ENCODE results near the gene CPT1B.

Gene CPT1B

DNA sequence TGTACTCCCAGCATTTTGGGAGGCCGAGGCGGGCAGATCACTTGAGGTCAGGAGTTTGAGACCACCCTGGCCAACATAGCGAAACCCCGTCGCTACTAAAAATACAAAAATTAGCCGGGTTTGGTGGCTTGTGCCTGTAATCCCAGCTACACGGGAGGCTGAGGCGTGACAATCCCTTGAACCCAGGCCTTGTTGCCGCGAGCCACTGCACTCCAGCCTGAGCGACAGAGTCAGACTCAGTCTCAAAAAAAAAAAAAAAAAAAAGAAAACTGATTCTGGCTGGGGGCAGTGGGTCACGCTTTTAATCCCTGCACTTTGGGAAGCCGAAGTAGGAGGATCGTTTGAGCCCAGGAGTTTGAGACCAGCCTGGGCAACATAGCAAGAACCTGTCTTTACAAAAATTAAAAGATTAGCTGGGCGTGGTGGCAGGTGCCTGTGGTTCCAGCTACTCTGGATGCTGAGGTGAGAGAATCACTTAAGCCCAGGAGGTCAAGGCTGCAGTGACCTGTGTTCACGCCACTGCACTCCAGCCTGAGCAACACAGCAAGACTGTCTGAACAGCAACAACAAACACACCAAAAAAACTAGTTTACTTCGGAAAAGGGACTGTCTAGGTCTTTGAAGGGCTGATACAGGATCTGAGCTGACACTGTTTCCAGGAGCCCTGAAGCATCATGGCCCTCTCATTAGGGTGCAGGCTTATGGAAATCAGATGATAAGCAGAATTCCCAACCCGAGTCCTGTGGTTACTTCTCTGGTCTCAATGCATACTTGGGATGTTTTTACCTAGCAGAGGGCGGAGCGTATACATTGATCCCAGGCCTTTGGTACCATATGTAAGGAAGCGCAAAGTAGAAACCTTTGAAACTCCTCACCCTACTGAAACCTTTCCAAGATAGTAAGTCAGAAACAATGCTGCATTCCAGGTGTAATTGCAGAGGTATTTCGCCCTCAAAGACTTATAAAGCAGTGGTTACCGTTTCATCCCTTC, 6.2 kb upstream of the CPT1B start:
- no peak for DNase-seq

DNA sequence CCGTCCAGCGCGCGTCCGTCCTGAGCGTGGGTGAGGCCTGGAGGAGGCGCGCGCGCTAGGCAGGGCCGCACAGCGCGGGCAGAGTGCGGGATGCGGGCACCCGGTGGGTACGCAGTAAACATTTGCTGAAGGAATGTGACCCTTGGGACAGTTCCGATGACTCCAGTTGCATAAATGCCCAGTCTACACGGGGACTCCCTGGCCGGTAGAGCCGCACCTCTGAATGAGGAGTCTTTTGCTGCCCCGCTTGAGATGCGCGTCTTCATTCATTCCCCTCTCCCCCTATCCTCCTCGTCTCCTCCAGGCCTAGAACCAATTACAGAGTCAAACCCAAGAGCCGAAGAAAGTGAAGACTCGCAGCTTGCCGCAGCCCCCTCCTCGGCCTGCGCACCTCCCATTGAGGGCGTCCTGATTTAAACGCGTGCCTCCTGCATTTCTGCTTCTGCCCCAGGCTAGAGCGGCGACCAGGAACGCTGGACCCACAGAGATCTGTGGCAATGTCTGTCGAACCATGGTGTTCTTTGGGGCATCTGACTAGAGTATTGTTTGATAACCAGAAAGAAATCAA, 5.2 kb upstream of the CPT1B start:
- no peak for DNase-seq

DNA sequence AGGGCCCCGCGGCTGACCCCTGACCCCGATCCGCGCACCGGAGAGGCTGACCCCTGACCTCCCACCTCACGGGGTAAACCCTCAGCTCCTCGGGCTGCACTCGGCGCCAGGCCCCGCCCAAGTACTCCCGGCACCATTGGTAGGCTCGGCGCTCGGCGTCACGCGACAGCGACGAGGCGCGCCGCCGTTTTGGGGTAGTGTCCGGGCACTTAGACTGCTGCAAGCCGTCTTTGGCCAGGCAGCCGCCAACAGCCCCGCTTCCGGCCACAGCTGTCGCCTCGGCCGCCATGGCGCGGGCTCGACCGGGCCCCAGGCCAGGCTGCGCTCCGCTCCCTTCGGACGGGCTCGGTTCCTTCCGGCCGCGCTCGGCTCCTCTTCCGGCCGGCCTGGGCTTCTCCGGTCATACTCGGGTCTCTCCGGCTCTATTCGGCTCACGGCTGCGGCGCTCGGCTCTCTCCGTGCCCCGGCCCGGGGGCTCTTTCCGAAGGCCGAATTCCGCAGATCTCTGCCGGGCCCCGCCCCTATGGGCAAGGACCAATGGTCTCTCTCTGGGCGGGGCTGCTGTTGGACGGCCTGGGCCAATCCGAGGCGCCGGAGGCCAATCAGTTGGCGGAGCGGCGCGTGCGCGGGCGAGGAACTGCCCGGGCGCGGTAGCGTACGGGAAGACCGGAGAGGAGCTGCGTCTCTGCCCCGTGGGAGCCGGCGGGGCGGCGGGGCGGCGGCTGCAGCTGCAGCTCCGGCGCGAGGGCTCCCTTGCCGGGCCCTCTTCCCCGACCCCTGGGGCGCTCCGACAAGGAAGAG, 4.5 kb upstream of the CPT1B start, which contains the start of gene CHKB:
CHKB (minus strand) TSS at position 357 of the 801 bp plus-strand sequence; CDS start at position 289, 68 bp downstream.
- peak; percentile 97 for DNase-seq

DNA sequence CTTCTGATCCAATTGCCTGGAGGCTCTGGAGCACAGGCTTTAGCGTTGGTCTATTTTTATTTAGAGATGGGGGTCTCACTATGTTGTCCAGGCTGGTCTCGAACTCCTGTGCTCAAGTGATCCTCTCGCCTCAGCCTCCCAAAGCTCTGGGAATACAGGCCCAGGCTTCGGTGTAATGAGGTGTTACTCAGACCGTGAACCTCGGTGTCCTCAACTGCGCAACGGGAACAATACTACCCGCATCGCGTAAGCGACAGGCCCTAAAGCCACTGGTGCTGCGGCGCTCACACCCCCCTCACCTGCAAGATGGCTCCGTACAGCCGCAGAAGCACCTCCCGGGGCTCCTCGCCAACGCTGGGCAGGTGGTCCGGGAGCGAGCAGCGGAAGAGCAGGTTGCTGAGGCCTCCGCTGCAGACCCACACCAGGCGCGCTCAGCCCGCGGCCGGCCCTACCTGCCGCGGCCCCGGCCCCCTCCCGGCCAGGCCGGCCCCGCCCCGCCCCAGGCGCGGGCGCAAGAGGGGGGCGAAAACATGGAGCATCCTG, 3.8 kb upstream of the CPT1B start:
- no peak for DNase-seq

DNA sequence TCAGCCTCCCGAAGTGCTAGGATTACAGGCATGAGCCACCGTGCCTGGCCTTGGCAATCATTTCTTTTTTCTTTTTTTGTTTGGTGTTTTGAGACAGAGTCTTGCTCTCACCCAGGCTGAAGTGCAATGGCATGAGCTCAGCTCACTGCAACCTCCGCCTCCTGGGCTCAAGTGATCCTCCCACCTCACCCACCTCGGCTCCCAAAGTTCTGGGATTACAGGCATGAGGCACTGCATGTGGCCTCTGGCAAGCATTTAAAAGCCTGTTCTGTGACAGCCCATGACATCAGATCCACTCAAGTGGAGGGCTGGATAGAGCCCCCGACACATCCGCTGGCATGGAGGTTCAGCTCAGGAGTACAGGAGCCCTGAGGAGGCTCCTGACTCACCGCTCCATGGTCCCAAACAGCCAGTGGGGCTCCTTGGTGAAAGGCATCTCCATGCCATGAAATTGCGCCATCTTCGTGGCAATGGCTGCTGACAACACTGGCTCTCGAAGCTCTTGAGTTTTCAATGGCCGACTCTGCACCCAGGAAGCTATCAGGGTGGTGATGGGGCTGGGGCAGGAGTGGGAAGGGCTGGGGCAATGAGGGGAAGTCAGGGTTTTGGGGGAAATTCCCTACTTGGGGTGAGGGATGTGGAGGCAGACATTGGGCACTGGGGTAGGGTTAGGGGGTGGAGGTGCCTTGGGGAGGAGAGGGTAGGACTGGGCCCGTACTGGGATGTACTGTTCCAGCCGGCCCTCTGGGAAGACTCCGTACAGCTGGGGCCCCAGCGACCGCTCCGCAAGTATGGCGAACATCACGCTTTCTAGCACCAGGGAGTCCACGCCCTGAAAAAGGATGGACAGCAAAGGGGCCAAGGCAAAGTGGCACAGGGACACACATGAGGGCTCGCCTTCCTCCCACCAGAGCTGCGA, 3.1 kb upstream of the CPT1B start:
- no peak for DNase-seq

DNA sequence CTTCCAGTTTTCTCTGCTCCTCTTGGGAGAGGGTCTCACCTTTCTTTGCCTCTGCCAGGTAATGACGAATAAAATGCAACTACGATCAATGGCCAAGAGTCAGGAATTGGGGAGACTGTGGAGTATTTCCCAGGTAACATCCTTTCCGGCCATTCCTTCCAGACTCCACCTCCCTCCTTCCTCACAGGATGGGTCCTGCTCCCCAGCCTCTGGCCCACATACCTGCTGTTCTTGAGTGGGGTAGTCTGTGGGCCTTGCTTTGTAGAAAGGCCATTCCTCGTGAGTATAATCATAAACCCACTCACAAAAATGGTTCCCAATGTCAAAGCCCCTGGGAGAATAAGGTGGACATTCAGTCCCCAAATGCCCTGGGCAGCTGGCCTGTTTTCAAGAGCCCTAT, 1.5 kb upstream of the CPT1B start:
- DNase-seq = no peak

DNA sequence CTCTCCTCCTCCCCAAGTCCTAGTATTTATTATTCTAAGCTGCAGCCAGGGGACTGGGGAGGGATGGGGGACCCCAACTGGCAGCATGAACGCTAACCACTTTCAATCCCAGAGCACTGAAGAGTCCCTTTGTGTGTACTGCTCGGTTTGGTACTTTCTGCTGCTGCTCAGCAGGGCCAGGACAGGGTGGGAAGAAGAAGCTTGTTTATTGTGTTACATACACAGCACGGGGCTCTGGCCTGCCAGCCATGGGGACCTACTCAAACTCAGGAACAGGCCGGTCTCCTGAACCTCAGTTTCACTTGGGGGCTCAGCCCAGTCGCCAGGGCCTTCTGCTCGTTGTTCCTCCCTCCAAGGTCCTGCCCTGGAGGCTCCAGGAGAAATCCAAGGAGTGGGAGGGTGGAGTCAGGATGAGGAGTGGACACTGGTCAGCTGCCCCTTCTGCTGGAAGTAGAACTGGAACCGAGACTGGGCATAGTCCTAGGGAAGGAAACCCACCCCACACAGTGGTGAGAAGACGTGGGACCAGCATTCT, 616 bp upstream of the CPT1B start:
- no peak for DNase-seq

DNA sequence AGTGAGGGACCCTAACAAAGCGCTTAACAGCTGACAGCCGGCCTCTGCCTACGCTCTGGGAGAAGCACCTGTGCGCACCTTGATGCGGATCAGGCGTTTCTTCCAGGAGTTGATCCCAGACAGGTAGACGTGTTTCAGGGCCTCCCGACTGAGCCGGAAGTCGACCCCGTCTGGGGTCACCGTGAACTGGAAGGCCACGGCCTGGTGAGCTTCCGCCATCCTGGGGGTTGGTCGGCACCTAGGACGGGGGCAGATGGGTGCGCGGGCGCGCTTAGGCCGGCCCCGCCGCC, 585 bp downstream of the CPT1B start:
- no peak for DNase-seq

DNA sequence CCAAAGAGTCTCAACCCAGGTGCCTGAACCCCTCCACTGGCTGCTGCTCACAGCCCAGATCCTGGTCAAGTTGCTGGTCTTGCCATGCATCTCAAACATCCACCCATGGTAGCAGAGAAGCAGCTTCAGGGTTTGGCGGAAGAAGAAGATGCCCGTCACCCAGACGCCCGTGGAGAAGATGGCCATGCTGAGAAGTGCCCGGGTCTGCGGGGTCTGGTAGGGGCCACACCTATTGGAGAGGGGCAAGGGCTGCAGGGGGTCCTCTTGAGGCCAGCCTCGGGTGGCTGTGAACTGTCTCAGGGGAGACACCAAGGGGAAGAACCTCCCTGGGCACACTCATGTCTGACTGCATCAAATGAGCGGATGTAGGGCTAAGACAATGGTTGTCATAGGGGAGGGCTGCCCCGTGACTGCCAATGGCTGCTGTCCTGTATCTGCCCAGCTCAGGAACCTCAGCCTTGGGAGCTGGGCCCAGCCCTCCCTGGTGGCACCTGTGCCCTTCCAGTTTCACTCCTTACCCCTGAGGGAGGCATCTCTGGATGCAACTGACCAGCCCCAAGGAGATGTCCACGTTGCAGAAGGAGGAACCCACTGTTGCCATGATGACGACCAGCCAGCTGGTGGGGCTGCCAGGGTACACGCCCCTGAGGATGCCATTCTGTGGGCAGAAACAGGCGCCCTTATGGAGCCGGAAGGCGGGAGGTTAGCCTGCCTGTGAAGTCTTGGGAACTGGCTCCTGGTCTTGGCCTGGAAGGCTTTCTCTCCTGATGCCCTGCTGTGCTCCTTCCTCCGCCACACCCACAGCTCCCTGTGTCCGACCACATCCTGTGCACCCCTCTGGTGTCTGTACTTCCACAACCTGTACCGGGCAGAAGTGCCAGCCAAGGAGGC, 1.2 kb downstream of the CPT1B start:
- no peak for DNase-seq

DNA sequence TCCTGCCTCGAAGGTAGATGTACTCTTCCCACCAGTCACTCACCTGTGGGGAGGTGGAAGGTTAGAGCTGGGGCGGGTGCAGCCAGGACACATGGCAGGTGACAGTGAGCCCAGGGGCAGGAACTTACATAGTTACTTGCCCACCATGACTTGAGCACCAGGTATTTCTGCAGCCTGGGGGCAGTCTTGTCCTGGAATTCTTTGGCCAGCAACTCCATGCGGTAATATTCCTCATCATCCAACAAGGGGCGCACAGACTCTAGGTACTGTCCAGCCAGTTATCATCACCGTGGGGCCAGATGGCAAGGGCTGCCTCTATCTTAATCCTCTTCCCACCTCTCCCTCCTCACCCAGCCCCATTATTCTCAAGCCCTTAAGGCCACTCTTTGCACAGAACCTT, 2.2 kb downstream of the CPT1B start:
- no peak for DNase-seq

DNA sequence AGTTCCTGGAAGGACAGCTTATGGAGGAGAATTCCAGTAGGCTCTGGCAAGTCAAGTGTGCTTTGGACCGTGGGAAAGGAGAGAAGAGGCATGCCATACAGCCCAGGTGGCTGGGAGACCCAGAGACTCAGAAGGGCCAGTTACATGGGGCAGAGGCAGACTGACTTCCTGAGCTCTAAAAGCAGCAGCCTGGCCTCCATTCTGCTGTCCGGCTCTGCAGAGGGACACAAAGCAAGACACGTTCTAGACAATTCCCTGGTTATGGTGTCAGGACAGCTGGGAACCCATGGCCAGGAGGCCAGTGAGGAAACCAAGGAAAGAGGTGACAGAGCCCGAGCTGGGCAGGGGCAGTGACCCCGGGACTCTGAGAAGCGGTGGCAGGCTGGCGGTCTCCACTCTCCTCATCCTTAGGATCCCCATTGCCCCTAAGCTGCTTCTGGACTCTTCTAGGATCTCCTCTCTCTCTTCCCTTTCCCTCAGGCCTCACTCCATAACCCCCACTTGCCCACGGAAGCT, 2.7 kb downstream of the CPT1B start:
- no peak for DNase-seq

DNA sequence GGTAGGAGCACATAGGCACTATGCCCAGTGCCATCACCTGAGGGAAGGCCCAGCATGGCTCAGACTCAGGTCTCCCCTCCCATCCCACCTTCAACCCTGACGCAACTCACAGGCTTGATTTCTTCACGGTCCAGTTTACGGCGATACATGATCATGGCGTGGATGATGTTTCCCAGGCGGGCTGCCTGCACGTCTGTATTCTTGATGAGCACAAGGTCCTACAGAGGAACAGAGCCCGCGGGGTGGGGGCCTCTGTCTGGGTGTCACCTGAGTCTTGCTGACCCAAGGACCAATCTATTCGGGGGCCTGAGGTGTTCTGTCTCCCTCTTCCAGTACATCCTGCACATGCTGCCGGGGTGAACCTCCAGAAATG, 3.9 kb downstream of the CPT1B start:
- DNase-seq = no peak

DNA sequence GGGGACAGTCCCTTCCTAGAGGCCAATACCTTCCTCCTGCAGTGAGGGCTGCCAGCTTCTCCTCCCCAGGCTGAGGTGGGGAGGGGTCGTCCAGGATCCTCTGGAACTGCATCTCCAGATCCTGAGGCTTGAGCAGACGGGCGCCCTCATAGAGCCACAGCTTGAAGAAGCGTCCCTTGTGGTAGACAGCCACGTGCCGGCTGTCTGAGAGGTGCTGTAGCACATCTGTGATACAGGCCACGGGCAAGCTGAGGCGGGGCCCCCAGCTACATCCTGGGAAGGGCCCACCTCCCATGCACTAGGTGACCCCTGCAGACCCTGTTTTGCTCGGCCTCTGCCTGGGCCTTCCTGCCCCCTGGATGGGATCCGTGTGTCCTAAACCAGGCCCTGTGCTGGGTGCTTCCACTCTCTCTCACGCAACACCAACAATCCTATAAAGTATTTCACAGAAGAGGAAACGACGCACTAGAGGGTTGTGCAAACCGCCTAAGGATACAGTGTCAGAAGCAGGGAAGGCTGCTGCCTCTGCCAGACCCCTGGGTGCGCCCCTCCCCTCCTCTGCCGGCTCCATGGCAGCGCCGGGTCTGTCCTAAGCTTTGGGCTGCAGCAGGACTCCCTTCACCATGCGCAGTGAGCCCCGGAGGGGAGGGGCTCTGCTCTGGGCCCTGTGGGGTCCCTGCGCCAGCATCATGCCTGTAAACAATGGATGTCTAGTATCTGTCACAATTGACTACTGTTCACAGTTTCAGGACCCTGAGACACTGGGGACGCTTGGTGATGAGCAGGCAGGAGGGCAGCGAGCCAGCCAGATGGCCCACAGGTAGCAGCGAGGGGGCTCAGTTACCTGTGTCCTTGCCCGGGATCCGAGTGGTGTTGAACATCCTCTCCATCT, 4.5 kb downstream of the CPT1B start:
- no peak for DNase-seq

DNA sequence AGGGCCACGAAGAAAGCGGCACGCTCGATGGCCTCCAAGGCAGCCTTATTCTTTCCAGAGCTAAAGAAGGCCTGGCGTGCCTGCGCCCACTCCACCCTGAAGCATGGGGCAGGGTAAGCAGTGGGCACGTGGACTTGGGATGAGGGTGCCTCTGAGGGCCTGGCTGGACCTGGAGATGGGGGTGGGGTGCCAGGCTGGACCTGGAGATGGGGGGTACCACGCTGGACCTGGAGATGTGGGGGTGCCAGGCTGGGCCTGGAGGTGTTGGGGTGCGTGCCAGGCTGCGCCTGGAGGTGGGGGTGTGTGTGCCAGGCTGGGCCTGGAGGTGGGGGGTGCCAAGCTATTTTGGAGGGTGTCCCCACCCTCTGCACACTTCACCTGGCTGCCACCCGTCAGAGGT, 5.3 kb downstream of the CPT1B start:
- DNase-seq = no peak

DNA sequence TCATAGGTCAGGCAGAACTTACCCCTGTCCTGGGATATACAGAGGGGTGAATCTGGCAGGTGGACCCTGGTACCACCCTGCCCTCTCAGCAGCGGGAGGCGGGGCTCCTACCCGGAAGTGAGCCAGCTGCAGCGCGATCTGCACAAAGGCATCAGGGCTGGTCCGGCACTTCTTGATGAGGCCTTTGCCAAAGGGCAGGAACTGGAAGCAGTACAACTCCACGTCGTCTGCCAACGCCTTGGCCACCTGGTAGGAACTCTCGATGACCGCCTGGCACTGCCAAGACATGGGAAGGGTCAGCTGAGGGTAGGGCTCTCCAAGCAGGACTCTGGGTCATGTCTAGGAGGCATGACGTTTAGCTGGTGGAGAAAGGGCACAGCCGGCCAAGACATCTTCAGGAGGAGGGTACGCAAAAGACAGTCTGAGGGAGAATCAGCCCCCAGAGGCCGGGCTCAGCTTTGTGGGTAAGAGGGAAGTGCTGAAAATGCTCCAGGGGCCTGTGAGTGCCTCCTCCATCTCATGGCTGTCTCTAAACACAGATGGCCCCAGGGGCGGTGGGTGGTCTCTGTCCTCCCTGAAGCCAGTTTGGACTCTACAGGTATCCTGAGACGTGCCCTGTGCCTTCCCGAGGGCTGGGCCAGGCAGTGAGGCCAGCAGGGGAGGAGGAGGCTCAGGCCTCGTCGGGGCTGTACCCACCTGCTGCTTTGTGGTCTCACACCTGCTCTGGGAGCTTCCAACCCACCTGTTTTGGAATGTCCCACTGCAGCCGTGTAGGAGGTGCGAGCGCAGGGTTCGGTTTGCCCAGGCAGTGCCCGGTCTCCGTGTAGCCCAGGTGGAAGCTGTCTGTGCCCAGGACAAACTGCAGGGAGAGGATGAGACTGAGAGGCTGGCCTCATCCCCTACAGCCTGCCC, 6.7 kb downstream of the CPT1B start:
- DNase-seq = no peak

DNA sequence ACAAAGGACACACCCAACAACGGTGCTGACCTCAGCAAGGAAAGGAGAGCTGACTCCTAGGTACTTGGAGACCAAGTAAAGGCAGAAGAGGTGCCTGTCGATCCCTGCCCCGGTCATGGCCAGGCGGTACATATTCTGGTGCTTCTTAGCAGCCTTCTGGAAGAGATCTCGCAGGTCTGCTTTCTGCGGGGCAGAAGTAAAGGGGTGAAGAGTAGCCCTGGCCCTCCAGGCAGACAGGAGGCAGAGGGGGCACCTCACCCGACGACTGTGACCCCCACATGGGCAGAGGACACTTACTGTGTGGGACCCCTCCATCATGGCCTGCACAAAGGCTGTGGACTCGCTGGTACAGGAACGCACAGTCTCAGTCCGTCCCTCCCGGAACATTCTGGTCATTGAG, 7.4 kb downstream of the CPT1B start:
- DNase-seq = no peak

DNA sequence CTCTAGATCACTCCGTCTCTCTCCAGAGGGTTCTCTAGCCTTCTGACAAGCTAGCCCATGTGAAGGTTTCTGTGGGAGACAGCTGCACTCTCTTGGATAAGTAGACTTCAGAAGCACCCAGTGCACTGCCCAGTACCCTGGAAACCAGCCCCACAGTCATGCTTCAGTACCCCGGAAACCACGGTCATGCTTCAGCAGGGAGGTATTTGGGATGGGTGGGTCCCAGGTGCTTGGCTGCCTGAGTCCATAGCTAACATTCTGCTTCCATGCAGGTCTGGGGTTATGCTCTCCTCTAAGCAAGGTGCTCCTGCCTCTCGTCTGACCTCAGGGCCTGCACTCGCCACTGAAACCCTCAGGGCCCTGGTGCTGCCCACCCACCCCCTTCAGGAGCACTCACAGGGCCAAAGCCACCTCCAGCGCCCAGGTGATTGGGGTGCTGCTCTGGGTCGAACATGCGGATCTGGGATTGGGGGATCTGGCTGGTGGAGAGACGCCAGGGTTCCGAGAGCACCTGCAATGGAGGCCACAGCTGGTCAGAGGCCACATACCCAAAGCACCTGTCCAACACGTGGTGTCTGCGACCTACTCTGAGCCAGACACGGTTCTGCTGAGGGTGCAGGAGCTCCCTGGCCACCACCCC, 8.2 kb downstream of the CPT1B start:
- DNase-seq = no peak

DNA sequence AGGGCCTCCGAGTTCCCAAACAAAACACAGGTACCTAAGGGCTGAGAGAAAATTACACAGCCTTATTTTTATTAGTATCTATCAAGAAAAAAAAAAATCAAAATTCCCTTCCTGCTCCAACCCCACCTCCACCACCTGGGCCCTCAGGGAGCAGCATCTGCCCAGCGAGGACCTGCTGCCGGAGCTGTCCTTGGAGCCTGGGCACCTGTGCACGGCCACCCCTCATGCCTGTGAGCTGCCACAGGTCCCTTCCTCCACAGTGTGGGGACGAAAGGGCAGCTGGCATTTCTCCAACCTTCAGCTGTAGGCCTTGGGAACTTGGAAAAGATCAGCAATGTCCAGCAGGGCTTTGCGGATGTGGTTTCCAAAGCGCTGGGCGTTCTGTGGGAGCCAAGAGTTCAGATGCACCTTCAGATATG, 9.2 kb downstream of the CPT1B start:
- no peak for DNase-seq

Measured in activated CD4-positive, alpha-beta T cell treated with anti-CD3 and anti-CD28 coated beads for 1 hour (primary cell).